Fibroblast of lung (primary cell): ENCODE data around the gene PADI2. TPM values are rescaled to one million over a fixed set of nuclear protein-coding genes. Genes with fewer than 3 reads are reported as not detected.

Source experiments
- DNase-seq, 2 donors: peaks; one replicate each; pipeline versions ENCODE4 v3.0.0 to v3.0.0-alpha.2; 2010; ENCODE audit warnings: low read depth in 2 of 2
- H2AFZ ChIP-seq: 2 replicates; pipeline ENCODE4 v1.5.1; 2012; ENCODE audit warnings: low read length, control low read depth, inconsistent platforms
- H3K27ac ChIP-seq: 2 replicates; pipeline ENCODE4 v1.5.1; 2011; ENCODE audit warnings: low read length, control low read depth; ENCODE audit not compliant: insufficient read depth
- H3K27me3 ChIP-seq: 2 replicates; pipeline ENCODE4 v1.5.1; 2011; ENCODE audit warnings: mild to moderate bottlenecking, low read length; ENCODE audit not compliant: control insufficient read depth, insufficient read depth
- H3K36me3 ChIP-seq: 2 replicates; pipeline ENCODE4 v1.5.1; 2011; ENCODE audit warnings: low read length; ENCODE audit not compliant: control insufficient read depth, insufficient read depth
- H3K4me1 ChIP-seq: 2 replicates; pipeline ENCODE4 v1.5.1; 2011; ENCODE audit warnings: low read length; ENCODE audit not compliant: control insufficient read depth, insufficient read depth; ENCODE audit errors: extremely low read depth
- H3K4me2 ChIP-seq: 2 replicates; pipeline ENCODE4 v1.5.1; 2011; ENCODE audit warnings: low read length, control low read depth; ENCODE audit not compliant: insufficient read depth; ENCODE audit errors: extremely low read depth
- H3K4me3 ChIP-seq, 4 experiments: fragments of 200-600 bp in 1 of 4; sonication (generic) in 1 of 4; replicated peaks in 1 of 4; 2 replicates each; pipeline ENCODE4 v1.5.1; 2011 to 2016; ENCODE audit warnings: low read length in 4 of 4, low read depth in 3 of 4, mild to moderate bottlenecking in 3 of 4, control low read depth in 2 of 4, inconsistent platforms in 1 of 4, mixed read lengths in 1 of 4; ENCODE audit not compliant: insufficient read depth in 1 of 4; ENCODE audit errors: control extremely low read depth in 1 of 4
- H3K79me2 ChIP-seq: 2 replicates; pipeline ENCODE4 v1.5.1; 2012; ENCODE audit warnings: mild to moderate bottlenecking, low read length, inconsistent platforms; ENCODE audit not compliant: control insufficient read depth, insufficient read depth
- H3K9ac ChIP-seq: 2 replicates; pipeline ENCODE4 v1.5.1; 2011; ENCODE audit warnings: mild to moderate bottlenecking, low read length, control low read depth; ENCODE audit not compliant: insufficient read depth
- H3K9me3 ChIP-seq: 2 replicates; pipeline ENCODE4 v1.5.1; 2012; ENCODE audit warnings: low read depth, low read length; ENCODE audit not compliant: control insufficient read depth, insufficient read depth
- H4K20me1 ChIP-seq: 2 replicates; pipeline ENCODE4 v1.5.1; 2011; ENCODE audit warnings: low read length; ENCODE audit not compliant: control insufficient read depth, insufficient read depth; ENCODE audit errors: extremely low read depth
- CTCF ChIP-seq, 2 donors: IDR thresholded peaks in 1 of 2; conservative IDR thresholded peaks in 1 of 2; 1 replicate in 1 of 2; 2 replicates in 1 of 2; pipeline ENCODE4 v1.5.1; 2011 to 2012; ENCODE audit warnings: low read length in 2 of 2, control low read depth in 1 of 2, inconsistent platforms in 1 of 2, low read depth in 1 of 2, mild to moderate bottlenecking in 1 of 2
- EZH2 ChIP-seq: IDR thresholded peaks from 2 replicates; pipeline ENCODE4 v1.5.1; 2012; ENCODE audit warnings: low read length, control low read depth, mild to moderate bottlenecking; ENCODE audit errors: missing control alignments
- polyA plus RNA-seq, 2 donors: library from polyadenylated mRNA; depleted of rRNA in 1 of 2; stranded (reverse) in 1 of 2; unstranded in 1 of 2; fragments of >200 nt; gene quantifications; 2 replicates each; pipeline ENCODE4 v1.2.1, GENCODE V29; 2011 to 2012; ENCODE audit warnings: missing spikeins in 1 of 2
- total RNA-seq: library from RNA; depleted of rRNA; stranded (reverse); fragments of >200 nt; gene quantifications from 2 replicates; pipeline ENCODE4 v1.2.1, GENCODE V29; 2014

The PADI2 gene
- total and polyA plus RNA-seq, 2 donors (not counting 1 experiment from before 2014, with no cell fraction given): 0.03 TPM; not detected in 1

- Histone ChIP-seq H3K79me2 (no peaks in the 10 kb centered on the region), H3K9ac (no peak overlapping the region), H3K4me2 (no peak overlapping the region), H2AFZ (no peak overlapping the region), H3K36me3 (no peaks in the 10 kb centered on the region), H3K27ac (no peak overlapping the region), H3K4me1 (peaks cover 10% of the 10 kb centered on the region), H3K9me3 (no peaks in the 10 kb centered on the region), H3K4me3 (no peak overlapping the region), H4K20me1 (no peaks in the 10 kb centered on the region), H3K27me3 (no peaks in the 10 kb centered on the region)
- TF ChIP-seq EZH2: no peak
- TF ChIP-seq CTCF (conservative IDR thresholded peaks at IDR 0.05 in 1 of 2, IDR thresholded peaks at IDR 0.05 in 1 of 2; ENCODE audit: low read depth in 1 of 2, low read length in 2 of 2): no peak
- DNase-seq: peak in 1 of 2 donors; percentile 26
These were observed 48.0 kb upstream of the PADI2 start for GRCh38 chr1:17167041-17167785.

GRCh38 chr1:17165823-17166222, 46.6 kb upstream of the PADI2 start:
- Histone ChIP-seq H4K20me1 (no peaks in the 10 kb centered on the region), H3K4me3 (no peak overlapping the region), H3K4me1 (peaks cover 10% of the 10 kb centered on the region), H3K4me2 (no peak overlapping the region), H3K79me2 (no peaks in the 10 kb centered on the region), H3K27ac (no peak overlapping the region), H3K9ac (no peak overlapping the region), H3K9me3 (no peaks in the 10 kb centered on the region), H3K27me3 (no peaks in the 10 kb centered on the region), H2AFZ (no peak overlapping the region), H3K36me3 (no peaks in the 10 kb centered on the region)
- TF ChIP-seq CTCF (conservative IDR thresholded peaks at IDR 0.05 in 1 of 2, IDR thresholded peaks at IDR 0.05 in 1 of 2; ENCODE audit: low read depth in 1 of 2, low read length in 2 of 2) (no peak), EZH2 (no peak)
- DNase-seq: no peak

GRCh38 chr1:17163789-17164666, 44.8 kb upstream of the PADI2 start:
- Histone ChIP-seq H3K27me3 (no peaks in the 10 kb centered on the region), H3K79me2 (no peaks in the 10 kb centered on the region), H2AFZ (no peak overlapping the region), H3K4me2 (no peak overlapping the region), H3K27ac (no peak overlapping the region), H3K4me3 (no peak overlapping the region), H3K4me1 (peaks cover 10% of the 10 kb centered on the region), H3K9ac (no peak overlapping the region), H3K9me3 (no peaks in the 10 kb centered on the region), H4K20me1 (no peaks in the 10 kb centered on the region), H3K36me3 (no peaks in the 10 kb centered on the region)
- no peak for DNase-seq
- TF ChIP-seq CTCF (conservative IDR thresholded peaks at IDR 0.05 in 1 of 2, IDR thresholded peaks at IDR 0.05 in 1 of 2; ENCODE audit: low read depth in 1 of 2, low read length in 2 of 2): no peak
- TF ChIP-seq EZH2: no peak
